DND-41 (cell line): ENCODE data around the gene TRMU.

Source experiments
- ATAC-seq: fragments of 200-7000 bp; cut with Tn5 transposase; 3 replicates; pipeline ENCODE4 v1.9.1; 2021; ENCODE audit warnings: low read depth; ENCODE audit not compliant: insufficient read depth
- DNase-seq: peaks from one replicate; pipeline ENCODE4 v3.0.0-alpha.2; 2020
- H2AFZ ChIP-seq: 2 replicates; pipeline ENCODE4 v1.6.0; 2012; ENCODE audit warnings: low read depth, low read length
- H3K27ac ChIP-seq: 2 replicates; pipeline ENCODE4 v1.5.1; 2012; ENCODE audit warnings: low read length, inconsistent platforms
- H3K27me3 ChIP-seq: fragments of 200-600 bp; sonication (generic); 2 replicates; pipeline ENCODE4 v1.6.0; 2012; ENCODE audit warnings: low read length, mild to moderate bottlenecking, inconsistent platforms; ENCODE audit not compliant: insufficient read depth, poor library complexity
- H3K36me3 ChIP-seq: 2 replicates; pipeline ENCODE4 v1.5.1; 2012; ENCODE audit warnings: low read length, inconsistent platforms; ENCODE audit not compliant: insufficient read depth
- H3K4me1 ChIP-seq: 2 replicates; pipeline ENCODE4 v1.5.1; 2012; ENCODE audit warnings: mild to moderate bottlenecking, low read length; ENCODE audit not compliant: insufficient read depth
- H3K4me2 ChIP-seq: 2 replicates; pipeline ENCODE4 v1.6.0; 2012; ENCODE audit warnings: mild to moderate bottlenecking, moderate library complexity, low read length, inconsistent platforms; ENCODE audit not compliant: insufficient read depth
- H3K4me3 ChIP-seq, 2 experiments: fragments of 200-600 bp in 1 of 2; shearing (Covaris generic) in 1 of 2; 2 replicates each; pipeline ENCODE4 v1.5.1; 2012 to 2016; ENCODE audit warnings: inconsistent platforms in 2 of 2, low read length in 2 of 2, mild to moderate bottlenecking in 2 of 2, low read depth in 1 of 2, moderate library complexity in 1 of 2
- H3K79me2 ChIP-seq: 2 replicates; pipeline ENCODE4 v1.6.0; 2012; ENCODE audit warnings: low read length, inconsistent platforms; ENCODE audit not compliant: insufficient read depth
- H3K9ac ChIP-seq: 2 replicates; pipeline ENCODE4 v1.6.0; 2012; ENCODE audit warnings: low read depth, mild to moderate bottlenecking, inconsistent platforms, low read length, moderate library complexity
- H3K9me3 ChIP-seq: 2 replicates; pipeline ENCODE4 v1.5.1; 2012; ENCODE audit warnings: low read length, moderate library complexity, mild to moderate bottlenecking, inconsistent platforms; ENCODE audit not compliant: insufficient read depth, severe bottlenecking
- H4K20me1 ChIP-seq: 2 replicates; pipeline ENCODE4 v1.6.0; 2012; ENCODE audit warnings: low read length; ENCODE audit not compliant: insufficient read depth
- EZH2 ChIP-seq: IDR thresholded peaks from 3 replicates; pipeline ENCODE4 v1.6.1; 2012; ENCODE audit warnings: borderline replicate concordance, low read depth, mild to moderate bottlenecking, moderate library complexity, low read length, inconsistent platforms; ENCODE audit not compliant: severe bottlenecking
- TF ChIP-seq, protein P1 (sequence below): IDR thresholded peaks from 2 replicates; pipeline ENCODE4 v1.5.1; 2012; ENCODE audit warnings: borderline replicate concordance, low read length, moderate library complexity, mild to moderate bottlenecking; ENCODE audit not compliant: poor library complexity, severe bottlenecking; ENCODE audit errors: extremely low read depth

Gene TRMU

DNA sequence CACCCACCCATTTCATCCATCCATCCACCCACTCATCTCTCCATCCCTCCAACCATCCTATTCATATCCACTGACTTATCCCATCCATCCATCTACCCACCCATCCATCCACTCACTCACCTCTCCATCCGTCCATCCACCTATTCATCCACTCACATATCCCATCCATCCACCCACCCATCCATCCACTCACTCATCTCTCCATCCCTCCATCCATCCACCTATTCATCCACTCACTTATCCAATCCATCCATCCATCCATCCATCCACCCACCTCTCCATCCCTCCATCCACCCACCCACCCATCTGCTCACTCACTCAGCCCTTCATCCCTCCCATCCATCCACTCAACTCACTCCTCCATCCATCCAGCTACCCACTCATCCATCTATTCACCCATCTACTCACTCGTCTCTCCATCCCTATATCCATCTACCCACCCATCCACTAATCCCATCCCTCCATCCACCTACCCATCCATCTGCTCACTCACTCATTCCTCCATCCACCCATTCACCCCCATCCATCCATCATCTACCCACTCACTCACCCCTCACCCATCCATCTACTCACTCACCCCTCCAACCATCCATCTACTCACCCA is 36.2 kb downstream of the TRMU start:
- H4K20me1 ChIP-seq = peaks cover 9% of the 10 kb centered on the region
- H2AFZ ChIP-seq = no peak overlapping the region
- H3K9ac ChIP-seq = no peak overlapping the region
- no peak for TF ChIP-seq EZH2
- TF ChIP-seq, protein P1, sequence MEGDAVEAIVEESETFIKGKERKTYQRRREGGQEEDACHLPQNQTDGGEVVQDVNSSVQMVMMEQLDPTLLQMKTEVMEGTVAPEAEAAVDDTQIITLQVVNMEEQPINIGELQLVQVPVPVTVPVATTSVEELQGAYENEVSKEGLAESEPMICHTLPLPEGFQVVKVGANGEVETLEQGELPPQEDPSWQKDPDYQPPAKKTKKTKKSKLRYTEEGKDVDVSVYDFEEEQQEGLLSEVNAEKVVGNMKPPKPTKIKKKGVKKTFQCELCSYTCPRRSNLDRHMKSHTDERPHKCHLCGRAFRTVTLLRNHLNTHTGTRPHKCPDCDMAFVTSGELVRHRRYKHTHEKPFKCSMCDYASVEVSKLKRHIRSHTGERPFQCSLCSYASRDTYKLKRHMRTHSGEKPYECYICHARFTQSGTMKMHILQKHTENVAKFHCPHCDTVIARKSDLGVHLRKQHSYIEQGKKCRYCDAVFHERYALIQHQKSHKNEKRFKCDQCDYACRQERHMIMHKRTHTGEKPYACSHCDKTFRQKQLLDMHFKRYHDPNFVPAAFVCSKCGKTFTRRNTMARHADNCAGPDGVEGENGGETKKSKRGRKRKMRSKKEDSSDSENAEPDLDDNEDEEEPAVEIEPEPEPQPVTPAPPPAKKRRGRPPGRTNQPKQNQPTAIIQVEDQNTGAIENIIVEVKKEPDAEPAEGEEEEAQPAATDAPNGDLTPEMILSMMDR = no peak
- H3K4me3 ChIP-seq = no peak overlapping the region
- DNase-seq (no peak), ATAC-seq (no peak)
- H3K36me3 ChIP-seq = no peaks in the 10 kb centered on the region
- no peaks in the 10 kb centered on the region for H3K9me3 ChIP-seq
- H3K4me2 ChIP-seq = no peak overlapping the region
- H3K27me3 ChIP-seq = no peaks in the 10 kb centered on the region
- H3K79me2 ChIP-seq = no peaks in the 10 kb centered on the region
- peaks cover 4% of the 10 kb centered on the region; the same call in 1 of the 2 replicates for H3K4me1 ChIP-seq
- H3K27ac ChIP-seq = no peak overlapping the region

DNA sequence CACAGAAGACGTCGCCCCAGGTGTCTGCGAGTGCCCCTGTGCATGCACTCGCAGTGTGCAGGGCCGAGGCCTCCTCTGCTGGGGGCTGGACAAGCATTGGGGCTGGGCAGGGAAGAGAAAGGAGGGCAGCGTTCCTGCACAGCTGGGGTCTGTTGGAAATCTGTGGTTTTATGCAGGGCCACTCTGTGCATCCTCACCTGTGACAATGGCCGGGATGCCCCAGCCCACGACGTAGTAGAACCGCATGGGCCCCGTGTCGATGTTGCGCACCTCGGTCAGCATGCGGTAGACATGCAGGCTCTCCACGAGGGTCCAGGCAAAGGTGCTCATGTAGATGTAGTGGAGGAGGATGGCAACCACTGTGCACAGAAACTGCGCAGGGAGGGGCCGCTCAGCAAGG is 37.2 kb downstream of the TRMU start:
- H3K4me2 ChIP-seq = no peak overlapping the region
- H3K27me3 ChIP-seq = no peaks in the 10 kb centered on the region

DNA sequence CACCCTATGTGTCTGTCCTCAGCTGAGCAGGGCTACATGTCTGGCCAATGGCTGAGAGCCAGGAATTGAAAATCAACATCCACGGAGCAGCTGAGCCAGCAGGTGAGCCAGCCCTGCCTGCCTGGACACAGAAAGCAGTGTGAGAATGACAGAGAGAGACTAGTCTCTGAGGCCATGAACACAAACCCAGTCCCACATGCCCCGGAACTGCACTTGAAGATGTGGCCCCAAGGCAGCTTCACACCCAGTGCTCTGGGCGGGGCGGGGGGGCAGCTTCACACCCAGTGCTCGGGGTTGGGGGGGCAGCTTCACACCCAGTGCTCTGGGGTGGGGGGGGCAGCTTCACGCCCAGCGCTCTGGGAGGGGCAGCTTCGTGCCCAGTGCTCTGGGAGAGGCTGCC is 37.6 kb downstream of the TRMU start:
- DNase-seq (no peak), ATAC-seq (no peak)
- no peaks in the 10 kb centered on the region for H3K79me2 ChIP-seq
- H2AFZ ChIP-seq = no peak overlapping the region
- no peaks in the 10 kb centered on the region for H3K9me3 ChIP-seq
- H3K9ac ChIP-seq = no peak overlapping the region
- TF ChIP-seq EZH2 = no peak
- TF ChIP-seq, protein P1 = no peak
- H3K4me3 ChIP-seq = no peak overlapping the region
- H4K20me1 ChIP-seq = peaks cover 4% of the 10 kb centered on the region
- H3K27ac ChIP-seq = no peak overlapping the region
- peaks cover 4% of the 10 kb centered on the region; the same call in 1 of the 2 replicates for H3K4me1 ChIP-seq
- H3K36me3 ChIP-seq = no peaks in the 10 kb centered on the region
- no peaks in the 10 kb centered on the region for H3K27me3 ChIP-seq
- H3K4me2 ChIP-seq = no peak overlapping the region

More for the DNA sequence above, 37.2 kb downstream of the TRMU start:
- H3K4me1 ChIP-seq = peaks cover 4% of the 10 kb centered on the region; the same call in 1 of the 2 replicates
- no peak overlapping the region for H3K4me3 ChIP-seq
- TF ChIP-seq EZH2 = no peak
- TF ChIP-seq, protein P1 = no peak
- no peak overlapping the region for H2AFZ ChIP-seq
- H3K27ac ChIP-seq = no peak overlapping the region
- H3K79me2 ChIP-seq = no peaks in the 10 kb centered on the region
- no peaks in the 10 kb centered on the region for H3K9me3 ChIP-seq
- no peak overlapping the region for H3K9ac ChIP-seq
- ATAC-seq (no peak), DNase-seq (no peak)
- H4K20me1 ChIP-seq = peaks cover 9% of the 10 kb centered on the region
- H3K36me3 ChIP-seq = no peaks in the 10 kb centered on the region
